ENCODE data around the gene TAOK1. TPM values are rescaled to one million over a fixed set of nuclear protein-coding genes. Genes with fewer than 3 reads are reported as not detected.

The TAOK1 gene
- total RNA-seq, 1 experiment from 2014 or later, result 56.3 TPM

DNA sequence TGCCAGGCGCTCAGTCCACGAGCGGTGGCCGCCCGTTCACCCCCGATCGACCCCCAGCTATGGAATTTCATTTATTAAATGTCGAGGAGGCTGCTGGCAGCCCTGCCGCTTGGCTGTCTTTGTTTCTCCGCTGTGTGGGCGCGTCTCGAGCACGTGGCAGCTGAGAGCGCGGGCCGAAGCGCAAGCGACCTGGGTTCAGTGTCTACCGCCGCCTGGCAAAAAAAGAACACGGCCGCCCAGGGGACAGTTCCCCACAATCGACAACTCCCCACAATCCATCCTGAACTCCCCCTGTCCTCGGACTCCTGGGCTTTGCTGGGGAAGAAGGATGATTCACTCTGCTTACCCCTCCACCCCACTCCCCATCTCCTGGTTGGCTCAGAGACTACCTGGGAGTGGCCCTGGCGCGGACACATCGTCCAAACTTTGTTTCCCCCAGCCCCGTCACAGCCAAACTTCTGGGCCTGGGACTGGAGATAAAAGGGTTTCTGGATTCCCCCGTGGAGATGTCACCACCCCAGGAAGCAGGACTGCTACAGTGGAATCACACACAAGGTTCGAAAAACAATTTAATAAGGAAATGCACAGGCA lies 201.1 kb downstream of the TAOK1 start:
- ChIA-PET CTCF (interaction anchor here (0.6 to 3.4 kb wide), 23 partner anchors 7 to 1584 kb away, joined by 3 to 57 read pairs (median 4); partner anchors contain the start of genes ABHD15, CORO6, NUFIP2 and PHF12), RAD21 (ENCODE audit: low non-redundant PET in 1 of 2, low total read pairs in 2 of 2, uncharacterized antibody in 2 of 2, unreplicated experiment in 2 of 2) (interaction anchor here in 1 of 2 experiments (1.1 kb wide), 1 partner anchor 9 kb away, joined by 3 read pairs; no protein-coding TSS in a partner anchor), POLR2A (interaction anchor here (0.7 to 1.0 kb wide), 2 partner anchors 24 to 221 kb away, joined by 3 read pairs; partner anchors contain the start of gene ABHD15)
- ATAC-seq, result peak; percentile 21
- no peaks in the 10 kb centered on the region for H3K9me3 ChIP-seq (ENCODE audit: control insufficient read depth in 1 of 2, insufficient read depth in 1 of 2, low read depth in 1 of 2, low read length in 2 of 2)
- H3K9me2 ChIP-seq (ENCODE audit: insufficient read depth), result no peaks in the 10 kb centered on the region
- peak; percentile 48 for DNase-seq (ENCODE audit: low read depth, low spot score)
- no peaks in the 10 kb centered on the region for H4K20me1 ChIP-seq (ENCODE audit: insufficient read depth)
- H3K4me1 ChIP-seq (ENCODE audit: control insufficient read depth in 1 of 2, insufficient read depth in 2 of 2, low read length in 2 of 2), result peaks cover 36 to 67% of the 10 kb centered on the region in 2 experiments
- peak overlapping the region; percentile 91 for H3K4me2 ChIP-seq (ENCODE audit: low read length)
- peak overlapping the region; percentile 94 for H3K27ac ChIP-seq (ENCODE audit: low read depth, low read length)
- intact Hi-C loops (cut with micrococcal nuclease), result loop anchor here (1.0 to 10.0 kb wide), 2 partner anchors 221 to 446 kb away; no protein-coding TSS in a partner anchor
- peak overlapping the region; percentile 66 for H3K4me3 ChIP-seq (replicated peaks in 1 of 2; ENCODE audit: low read depth in 1 of 2, low read length in 2 of 2)
- H3K79me2 ChIP-seq (ENCODE audit: insufficient read depth, low read length), result peaks cover 55% of the 10 kb centered on the region
- no peaks in the 10 kb centered on the region for H3K36me3 ChIP-seq (ENCODE audit: control insufficient read depth in 1 of 2, insufficient read depth in 2 of 2, low read length in 2 of 2)
- BruUV-seq (replicated peaks), result no TSS peak
- no peak for TF ChIP-seq SRF (IDR thresholded peaks at IDR 0.05; ENCODE audit: low read depth)
- TF ChIP-seq SIN3A (IDR thresholded peaks at IDR 0.05; ENCODE audit: low read depth), result 0 out of 2 replicates have a peak, but pooled peaks have one; percentile 39
- TF ChIP-seq EZH2 (IDR thresholded peaks at IDR 0.05), result no peak
- TF ChIP-seq TCF7L2 (IDR thresholded peaks at IDR 0.05; ENCODE audit: borderline replicate concordance, extremely low read depth, insufficient read depth, insufficient read length), result peak; percentile 30
- peak; percentile 54; the same call in 1 of the 2 replicates for TF ChIP-seq EGR1 (IDR thresholded peaks at IDR 0.05; ENCODE audit: low read depth)
- TF ChIP-seq, protein P1, sequence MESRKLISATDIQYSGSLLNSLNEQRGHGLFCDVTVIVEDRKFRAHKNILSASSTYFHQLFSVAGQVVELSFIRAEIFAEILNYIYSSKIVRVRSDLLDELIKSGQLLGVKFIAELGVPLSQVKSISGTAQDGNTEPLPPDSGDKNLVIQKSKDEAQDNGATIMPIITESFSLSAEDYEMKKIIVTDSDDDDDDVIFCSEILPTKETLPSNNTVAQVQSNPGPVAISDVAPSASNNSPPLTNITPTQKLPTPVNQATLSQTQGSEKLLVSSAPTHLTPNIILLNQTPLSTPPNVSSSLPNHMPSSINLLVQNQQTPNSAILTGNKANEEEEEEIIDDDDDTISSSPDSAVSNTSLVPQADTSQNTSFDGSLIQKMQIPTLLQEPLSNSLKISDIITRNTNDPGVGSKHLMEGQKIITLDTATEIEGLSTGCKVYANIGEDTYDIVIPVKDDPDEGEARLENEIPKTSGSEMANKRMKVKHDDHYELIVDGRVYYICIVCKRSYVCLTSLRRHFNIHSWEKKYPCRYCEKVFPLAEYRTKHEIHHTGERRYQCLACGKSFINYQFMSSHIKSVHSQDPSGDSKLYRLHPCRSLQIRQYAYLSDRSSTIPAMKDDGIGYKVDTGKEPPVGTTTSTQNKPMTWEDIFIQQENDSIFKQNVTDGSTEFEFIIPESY (IDR thresholded peaks at IDR 0.05; ENCODE audit: extremely low read depth, insufficient replicate concordance, low read length), result no peak
- peak; percentile 64 for TF ChIP-seq POLR2A (IDR thresholded peaks at IDR 0.05; ENCODE audit: borderline replicate concordance, extremely low read depth, insufficient read depth, insufficient read length)
- no peak for TF ChIP-seq SP1 (IDR thresholded peaks at IDR 0.05; ENCODE audit: low read depth)
- TF ChIP-seq, protein P2, sequence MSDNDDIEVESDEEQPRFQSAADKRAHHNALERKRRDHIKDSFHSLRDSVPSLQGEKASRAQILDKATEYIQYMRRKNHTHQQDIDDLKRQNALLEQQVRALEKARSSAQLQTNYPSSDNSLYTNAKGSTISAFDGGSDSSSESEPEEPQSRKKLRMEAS (IDR thresholded peaks at IDR 0.05), result peak; percentile 98
- no peak for TF ChIP-seq ZFX (IDR thresholded peaks at IDR 0.05)
- H2AFZ ChIP-seq (ENCODE audit: low read depth, low read length, poor library complexity, severe bottlenecking), result peak overlapping the region; percentile 74
- peak overlapping the region; percentile 84 for H3K9ac ChIP-seq (ENCODE audit: low read length)
- no peaks in the 10 kb centered on the region for H3K27me3 ChIP-seq (ENCODE audit: insufficient read depth, low read length)

Data from HCT116 (cell line).